Loucy (cell line): ENCODE data around the gene ITGB5.

ENCODE experiments used
- EZH2phosphoT487 ChIP-seq: fragments of 200-600 bp; IDR thresholded peaks from 2 replicates; pipeline ENCODE4 v1.6.1; 2018; ENCODE audit warnings: antibody characterized with exemption, mild to moderate bottlenecking, moderate library complexity, borderline replicate concordance
- TF ChIP-seq, protein P1 (sequence below): fragments of 200-600 bp; sonication (generic); conservative IDR thresholded peaks from 2 replicates; pipeline ENCODE4 v1.5.1; 2014; ENCODE audit warnings: mild to moderate bottlenecking, antibody characterized with exemption, low read length

GRCh38 chr3:124873226-124873625 is 13.9 kb downstream of the ITGB5 start:
- TF ChIP-seq, protein P1, sequence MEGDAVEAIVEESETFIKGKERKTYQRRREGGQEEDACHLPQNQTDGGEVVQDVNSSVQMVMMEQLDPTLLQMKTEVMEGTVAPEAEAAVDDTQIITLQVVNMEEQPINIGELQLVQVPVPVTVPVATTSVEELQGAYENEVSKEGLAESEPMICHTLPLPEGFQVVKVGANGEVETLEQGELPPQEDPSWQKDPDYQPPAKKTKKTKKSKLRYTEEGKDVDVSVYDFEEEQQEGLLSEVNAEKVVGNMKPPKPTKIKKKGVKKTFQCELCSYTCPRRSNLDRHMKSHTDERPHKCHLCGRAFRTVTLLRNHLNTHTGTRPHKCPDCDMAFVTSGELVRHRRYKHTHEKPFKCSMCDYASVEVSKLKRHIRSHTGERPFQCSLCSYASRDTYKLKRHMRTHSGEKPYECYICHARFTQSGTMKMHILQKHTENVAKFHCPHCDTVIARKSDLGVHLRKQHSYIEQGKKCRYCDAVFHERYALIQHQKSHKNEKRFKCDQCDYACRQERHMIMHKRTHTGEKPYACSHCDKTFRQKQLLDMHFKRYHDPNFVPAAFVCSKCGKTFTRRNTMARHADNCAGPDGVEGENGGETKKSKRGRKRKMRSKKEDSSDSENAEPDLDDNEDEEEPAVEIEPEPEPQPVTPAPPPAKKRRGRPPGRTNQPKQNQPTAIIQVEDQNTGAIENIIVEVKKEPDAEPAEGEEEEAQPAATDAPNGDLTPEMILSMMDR = no peak
- no peak for TF ChIP-seq EZH2phosphoT487
